ENCODE data around the gene SMPD3. TPM values are rescaled to one million over a fixed set of nuclear protein-coding genes. Genes with fewer than 3 reads are reported as not detected.

The SMPD3 gene
- total and polyA plus RNA-seq, 2 of the 4 experiments (the other 2 are of a cell fraction), result not detected

GRCh38 chr16:68408428-68408827 lies 39.9 kb downstream of the SMPD3 start:
- H4K20me1 ChIP-seq (ENCODE audit: insufficient read depth, low read length), result no peaks in the 10 kb centered on the region
- POLR2A ChIA-PET (ENCODE audit: unreplicated experiment), result no interaction called here
- H3K9me3 ChIP-seq (ENCODE audit: control insufficient read depth, insufficient read depth, low read length), result no peaks in the 10 kb centered on the region
- no peak overlapping the region for H2BK20ac ChIP-seq (ENCODE audit: low read depth, low read length)
- no peak overlapping the region for H3K9ac ChIP-seq (ENCODE audit: low read depth, low read length)
- CTCF ChIA-PET, result interaction anchor here (1.0 kb wide), 1 partner anchor 12 kb away, joined by 3 read pairs; no protein-coding TSS in a partner anchor
- no peak overlapping the region for H3K4me2 ChIP-seq (ENCODE audit: low read depth, low read length)
- no peak overlapping the region for H4K8ac ChIP-seq (ENCODE audit: low read depth in 2 of 2, low read length in 2 of 2)
- dilution Hi-C loops (cut with HindIII; ENCODE audit: low sequenced_read_pairs, unreplicated experiment) (no loop called here), intact Hi-C loops (cut with micrococcal nuclease) (no loop called here), in situ Hi-C loops (cut with MboI; ENCODE audit: low sequenced_read_pairs) (no loop called here)
- no peak overlapping the region for H3K18ac ChIP-seq (ENCODE audit: low read depth, low read length)
- H2AK9ac ChIP-seq (replicated peaks; ENCODE audit: low read depth, low read length, poor library complexity), result no peak overlapping the region
- no peak overlapping the region for H2BK15ac ChIP-seq (ENCODE audit: low read depth, low read length)
- no TSS peak for BruUV-seq (replicated peaks)
- no peak overlapping the region for H3K14ac ChIP-seq (replicated peaks; ENCODE audit: low read depth, low read length)
- H3K27me3 ChIP-seq (ENCODE audit: control insufficient read depth, insufficient read depth, low read length), result peaks cover 22% of the 10 kb centered on the region
- H3K27ac ChIP-seq (ENCODE audit: insufficient read depth, low read length), result no peak overlapping the region
- no peaks in the 10 kb centered on the region for H3K79me1 ChIP-seq (ENCODE audit: low read depth in 1 of 2, low read length in 2 of 2)
- no peak overlapping the region for H2AK5ac ChIP-seq (ENCODE audit: low read depth, low read length)
- no peak overlapping the region for H4K5ac ChIP-seq (ENCODE audit: low read depth, low read length)
- H2AFZ ChIP-seq (replicated peaks; ENCODE audit: low read length, poor library complexity), result no peak overlapping the region
- no peak overlapping the region for H4K91ac ChIP-seq (ENCODE audit: insufficient read depth, low read depth, low read length)
- ATAC-seq (ENCODE audit: low read depth), result no peak
- no peak overlapping the region for H3K56ac ChIP-seq (ENCODE audit: extremely low read depth, insufficient read depth, low read length)
- DNase-seq, result no peak
- TF ChIP-seq RCOR1 (IDR thresholded peaks at IDR 0.05; ENCODE audit: insufficient replicate concordance, low read length) (no peak), MAFK (IDR thresholded peaks at IDR 0.05; ENCODE audit: low read depth, low read length) (no peak), POLR2A (IDR thresholded peaks at IDR 0.05; ENCODE audit: low read depth, low read length) (no peak), NFE2L2 (IDR thresholded peaks at IDR 0.05; ENCODE audit: low read depth, low read length) (no peak), MAZ (IDR thresholded peaks at IDR 0.05; ENCODE audit: borderline replicate concordance, low read depth, low read length) (no peak), CEBPB (IDR thresholded peaks at IDR 0.05; ENCODE audit: low read depth, low read length) (no peak), ELK1 (IDR thresholded peaks at IDR 0.05; ENCODE audit: borderline replicate concordance, low read depth, low read length) (no peak), MXI1 (IDR thresholded peaks at IDR 0.05; ENCODE audit: borderline replicate concordance, low read depth, low read length) (no peak), SMC3 (IDR thresholded peaks at IDR 0.05; ENCODE audit: low read depth, low read length) (no peak), RFX5 (IDR thresholded peaks at IDR 0.05; ENCODE audit: low read depth, low read length) (no peak), CHD1 (IDR thresholded peaks at IDR 0.05; ENCODE audit: low read depth, low read length) (no peak), FOS (IDR thresholded peaks at IDR 0.05; ENCODE audit: low read depth, low read length) (no peak), USF2 (IDR thresholded peaks at IDR 0.05; ENCODE audit: low read depth, low read length) (no peak)
- no peaks in the 10 kb centered on the region; the same call in 1 of the 2 replicates for H3K9me1 ChIP-seq (ENCODE audit: insufficient read depth, low read length)
- H3K36me3 ChIP-seq (ENCODE audit: control insufficient read depth, insufficient read depth, low read length), result no peaks in the 10 kb centered on the region
- H2BK120ac ChIP-seq (ENCODE audit: low read depth, low read length), result no peak overlapping the region
- H3K4me1 ChIP-seq (ENCODE audit: control insufficient read depth, insufficient read depth, low read length), result peaks cover 4% of the 10 kb centered on the region; the same call in 1 of the 2 replicates
- no peak overlapping the region for H2BK5ac ChIP-seq (ENCODE audit: low read depth, low read length, poor library complexity, severe bottlenecking)
- H3K23ac ChIP-seq (ENCODE audit: low read depth, low read length), result no peak overlapping the region
- WGBS, 2 experiments (ENCODE audit: extremely low coverage in 2 of 2, insufficient read length in 1 of 2), result no CpG with 5 or more reads among the region's 1 CpG
- H3K4me3 ChIP-seq (ENCODE audit: insufficient read depth, low read depth, low read length), result no peak overlapping the region
- H3K4ac ChIP-seq (ENCODE audit: low read depth, low read length), result no peak overlapping the region

All from IMR-90 (cell line).